ENCODE data around the gene CAMK2D. TPM values are rescaled to one million over a fixed set of nuclear protein-coding genes. Genes with fewer than 3 reads are reported as not detected.

Gene CAMK2D
- polyA plus RNA-seq, 3 donors = 10.4 to 30.6 (median 19.6) TPM

GRCh38 chr4:113561092-113561491 is 200.4 kb downstream of the CAMK2D start:
- H3K36me3 Mint-ChIP-seq = peaks cover 0 to 6% of the 10 kb centered on the region in 2 donors
- Histone ChIP-seq H3K27ac (ENCODE audit: low read depth in 1 of 2, low read length in 2 of 2) (no peak overlapping the region), H3K27me3 (ENCODE audit: control insufficient read depth in 2 of 2, insufficient read depth in 2 of 2, low read length in 2 of 2) (peaks cover 12 to 30% of the 10 kb centered on the region in 2 donors), H3K79me2 (ENCODE audit: insufficient read depth, low read length) (no peaks in the 10 kb centered on the region), H3K9ac (ENCODE audit: insufficient read depth, low read length, poor library complexity, severe bottlenecking) (no peak overlapping the region), H3K36me3 (replicated peaks in 1 of 2; ENCODE audit: control insufficient read depth in 1 of 2, insufficient read depth in 2 of 2, low read length in 2 of 2) (no peaks in the 10 kb centered on the region), H3K4me1 (ENCODE audit: control insufficient read depth in 1 of 2, insufficient read depth in 2 of 2, low read length in 2 of 2) (peaks cover 20 to 28% of the 10 kb centered on the region in 2 donors), H3K4me2 (replicated peaks; ENCODE audit: extremely low read depth, low read length, poor library complexity, severe bottlenecking) (no peak overlapping the region), H2AFZ (ENCODE audit: insufficient read depth, low read depth, low read length, poor library complexity, severe bottlenecking) (no peak overlapping the region), H4K20me1 (ENCODE audit: insufficient read depth, low read length) (peaks cover 44% of the 10 kb centered on the region), H3K4me3 (replicated peaks in 1 of 3; ENCODE audit: low read depth in 2 of 3, low read length in 3 of 3) (no peak overlapping the region), H3K9me3 (replicated peaks in 1 of 2; ENCODE audit: control insufficient read depth in 1 of 2, insufficient read depth in 1 of 2, low read length in 2 of 2) (no peaks in the 10 kb centered on the region)
- intact Hi-C loops (cut with micrococcal nuclease) = no loop called here
- no peaks in the 10 kb centered on the region for H3K9me3 Mint-ChIP-seq
- H3K4me1 Mint-ChIP-seq = peaks cover 40% of the 10 kb centered on the region
- H3K27me3 Mint-ChIP-seq (ENCODE audit: low read depth in 3 of 3) = peaks cover 18 to 32% (median 20%) of the 10 kb centered on the region in 3 donors
- no peak for TF ChIP-seq CTCF (IDR thresholded peaks at IDR 0.05)
- no CpG with 5 or more reads among the region's 2 CpGs for WGBS (ENCODE audit: insufficient coverage)
- no peak for DNase-seq
- peak overlapping the region in 1 of 7 donors; percentile 68 for H3K27ac Mint-ChIP-seq
- H3K4me3 Mint-ChIP-seq = no peak overlapping the region

GRCh38 chr4:113560579-113560978 is 201.0 kb downstream of the CAMK2D start:
- Histone ChIP-seq H3K4me1 (ENCODE audit: control insufficient read depth in 1 of 2, insufficient read depth in 2 of 2, low read length in 2 of 2) (peaks cover 25 to 33% of the 10 kb centered on the region in 2 donors), H4K20me1 (ENCODE audit: insufficient read depth, low read length) (peaks cover 47% of the 10 kb centered on the region), H2AFZ (ENCODE audit: insufficient read depth, low read depth, low read length, poor library complexity, severe bottlenecking) (no peak overlapping the region), H3K4me2 (replicated peaks; ENCODE audit: extremely low read depth, low read length, poor library complexity, severe bottlenecking) (no peak overlapping the region), H3K27ac (ENCODE audit: low read depth in 1 of 2, low read length in 2 of 2) (no peak overlapping the region), H3K27me3 (ENCODE audit: control insufficient read depth in 2 of 2, insufficient read depth in 2 of 2, low read length in 2 of 2) (peaks cover 9 to 25% of the 10 kb centered on the region in 2 donors), H3K4me3 (replicated peaks in 1 of 3; ENCODE audit: low read depth in 2 of 3, low read length in 3 of 3) (no peak overlapping the region), H3K9ac (ENCODE audit: insufficient read depth, low read length, poor library complexity, severe bottlenecking) (no peak overlapping the region), H3K79me2 (ENCODE audit: insufficient read depth, low read length) (no peaks in the 10 kb centered on the region), H3K9me3 (replicated peaks in 1 of 2; ENCODE audit: control insufficient read depth in 1 of 2, insufficient read depth in 1 of 2, low read length in 2 of 2) (no peaks in the 10 kb centered on the region), H3K36me3 (replicated peaks in 1 of 2; ENCODE audit: control insufficient read depth in 1 of 2, insufficient read depth in 2 of 2, low read length in 2 of 2) (no peaks in the 10 kb centered on the region)
- Mint-ChIP-seq H3K9me3 (no peaks in the 10 kb centered on the region), H3K27ac (no peak overlapping the region), H3K36me3 (peaks cover 0 to 6% of the 10 kb centered on the region in 2 donors), H3K27me3 (ENCODE audit: low read depth in 3 of 3) (peaks cover 16 to 31% (median 18%) of the 10 kb centered on the region in 3 donors), H3K4me3 (no peak overlapping the region), H3K4me1 (peaks cover 44% of the 10 kb centered on the region)
- intact Hi-C loops (cut with micrococcal nuclease) = no loop called here
- no peak for DNase-seq
- no peak for TF ChIP-seq CTCF (IDR thresholded peaks at IDR 0.05)

Data from CD14-positive monocyte (primary cell).